HG03039 (cell line): ENCODE measurements around the gene TXK.

Source experiments
- ATAC-seq: cut with Tn5 transposase; IDR thresholded peaks from one replicate; pipeline ENCODE4 v1.9.1; 2021; ENCODE audit warnings: mild to moderate bottlenecking, moderate library complexity; ENCODE audit not compliant: unreplicated experiment

The TXK gene

GRCh38 chr4:48065587-48066052, 68.4 kb downstream of the TXK start:
- ATAC-seq, result peak; percentile 75

DNA sequence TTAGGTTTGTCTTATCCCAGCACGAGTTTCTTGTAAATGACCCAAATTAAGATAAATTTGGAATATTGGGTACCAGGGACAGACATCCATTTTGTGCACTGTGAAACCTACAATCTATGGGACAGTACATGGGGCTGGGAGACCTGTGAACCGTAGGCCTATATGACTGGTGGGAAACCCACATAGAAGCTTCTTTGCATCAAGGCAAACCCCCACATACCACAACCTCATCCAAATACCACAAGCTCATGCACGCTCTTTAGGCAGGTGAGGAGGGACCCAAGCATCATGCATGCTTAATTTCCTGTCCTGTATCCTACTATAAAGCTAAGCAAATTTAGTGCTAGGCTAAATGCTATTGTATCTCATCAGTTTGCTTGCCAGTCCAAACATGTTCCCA, 69.7 kb downstream of the TXK start:
- ATAC-seq, result peak; percentile 49

DNA sequence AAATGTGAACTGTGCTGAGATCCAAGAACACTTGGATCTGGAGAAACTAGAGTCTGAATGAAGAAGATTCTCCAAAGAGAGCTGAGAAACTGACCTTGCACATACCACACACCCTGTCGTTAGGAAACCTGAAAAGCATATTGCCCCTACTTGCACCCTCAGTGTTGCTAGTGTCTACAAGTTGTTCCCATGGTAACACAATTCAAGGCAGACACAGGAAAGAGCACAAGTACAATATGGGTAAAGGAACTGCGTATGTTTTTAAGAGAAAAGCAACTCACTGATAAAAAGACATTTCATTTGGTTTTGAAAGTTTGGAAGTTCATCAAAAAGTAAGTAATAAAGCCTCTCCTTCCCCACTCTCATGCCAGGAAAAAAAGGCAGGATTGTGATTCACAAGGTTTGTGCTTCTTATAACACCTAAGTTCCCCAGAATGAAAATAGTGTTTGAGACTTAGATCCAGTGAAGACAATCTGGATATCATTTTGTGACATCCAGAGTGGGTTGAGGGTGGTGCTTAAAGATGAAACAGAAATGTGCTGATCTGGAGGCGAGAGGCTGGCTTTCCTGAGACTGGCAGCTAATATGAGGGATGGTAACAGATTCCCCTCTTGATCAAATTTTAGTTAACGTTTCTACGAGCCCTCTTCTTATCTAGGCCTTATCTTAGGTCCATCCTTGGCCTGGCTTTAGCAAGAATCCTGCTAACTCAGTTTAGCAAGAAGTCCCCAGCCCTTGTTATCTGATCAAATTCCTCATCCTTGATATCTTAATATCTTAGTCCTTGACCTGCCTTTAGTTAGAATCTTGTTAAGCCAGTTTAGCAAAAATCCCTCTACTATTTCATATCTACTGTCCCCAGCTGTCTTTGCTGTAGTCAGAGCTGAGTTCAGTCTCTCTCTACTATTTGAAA, 75.2 kb downstream of the TXK start:
- no peak for ATAC-seq

DNA sequence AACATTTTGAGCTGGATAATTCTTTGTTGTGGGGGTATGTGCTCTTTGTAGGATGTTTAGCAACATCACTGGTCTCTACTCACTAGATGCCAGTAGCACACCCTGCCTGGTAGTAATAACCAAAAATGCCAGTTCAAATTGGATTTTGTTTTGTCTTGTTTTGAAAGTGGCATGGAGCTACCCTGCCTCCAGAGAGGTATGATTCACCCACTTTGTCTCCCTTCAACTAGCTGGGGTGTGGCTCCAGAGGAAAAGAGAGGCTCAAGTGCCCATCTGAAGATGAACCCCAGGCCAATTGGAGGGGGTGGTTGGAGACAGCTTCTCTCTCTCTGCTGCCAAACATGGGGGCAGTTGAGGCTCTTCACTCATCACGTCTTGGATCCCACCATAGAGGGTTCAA, 83.0 kb downstream of the TXK start:
- ATAC-seq, result no peak

DNA sequence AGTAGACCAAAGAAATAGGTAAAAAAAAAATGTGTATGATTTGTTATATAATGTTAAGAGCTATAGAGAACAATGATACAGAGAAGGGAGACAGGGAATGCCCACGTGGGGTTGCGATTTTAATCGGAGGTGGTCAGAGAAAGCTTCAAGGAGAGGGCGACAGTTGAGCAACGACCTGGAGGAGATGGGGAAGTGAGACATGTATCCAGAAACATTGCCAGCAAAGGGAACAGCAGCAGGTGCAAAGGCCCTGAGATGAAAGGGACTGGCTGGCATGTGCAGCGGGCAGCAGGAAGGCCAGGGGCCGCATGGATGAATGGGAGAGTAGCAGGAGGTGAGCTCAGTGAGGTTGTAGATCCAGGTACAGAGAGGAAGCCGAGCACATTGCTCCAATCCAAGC, 84.6 kb downstream of the TXK start:
- ATAC-seq, result no peak

- ATAC-seq, result peak; percentile 17
Observed at GRCh38 chr4:48047896-48048295, 86.2 kb downstream of the TXK start.

DNA sequence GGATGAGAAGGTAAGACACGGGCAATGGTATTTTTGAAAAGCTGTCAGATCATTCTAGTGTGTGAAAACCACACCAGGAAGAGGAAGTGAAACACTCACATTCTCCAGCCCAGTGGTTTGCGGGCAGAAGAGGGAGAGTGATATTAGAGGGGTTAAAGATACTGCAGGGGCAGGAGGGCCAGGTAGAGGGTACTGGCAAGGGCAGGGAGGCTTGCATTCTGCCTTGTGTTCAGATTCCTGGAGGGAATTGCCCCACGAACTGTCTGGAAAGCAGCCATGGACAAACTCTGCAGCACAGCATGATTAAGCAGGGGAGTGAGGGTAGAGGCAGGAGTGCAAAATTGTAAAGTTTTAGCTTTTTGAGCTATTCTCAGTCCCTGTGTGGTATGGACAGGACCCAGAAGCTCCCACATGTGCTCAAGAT, 86.6 kb downstream of the TXK start:
- ATAC-seq, result peak; percentile 97

DNA sequence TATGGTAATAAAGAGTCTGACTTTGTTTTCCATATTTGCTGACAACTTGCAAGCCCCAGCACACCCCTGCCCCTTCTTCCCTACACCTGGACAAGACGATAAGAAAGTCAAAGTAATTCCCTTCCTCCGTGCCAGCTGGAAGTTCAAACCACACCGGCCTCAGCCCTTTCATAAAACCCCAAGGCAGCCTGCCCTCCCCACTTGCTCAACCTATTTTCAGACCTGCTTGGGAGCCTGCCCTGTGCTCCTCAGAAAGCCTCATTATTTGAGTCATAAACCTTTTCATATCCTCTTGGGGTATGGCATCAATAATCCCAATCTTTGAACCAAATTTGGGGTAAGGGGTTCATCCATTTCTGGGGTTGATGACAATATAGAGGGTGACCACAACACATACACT, 88.0 kb downstream of the TXK start:
- no peak for ATAC-seq

DNA sequence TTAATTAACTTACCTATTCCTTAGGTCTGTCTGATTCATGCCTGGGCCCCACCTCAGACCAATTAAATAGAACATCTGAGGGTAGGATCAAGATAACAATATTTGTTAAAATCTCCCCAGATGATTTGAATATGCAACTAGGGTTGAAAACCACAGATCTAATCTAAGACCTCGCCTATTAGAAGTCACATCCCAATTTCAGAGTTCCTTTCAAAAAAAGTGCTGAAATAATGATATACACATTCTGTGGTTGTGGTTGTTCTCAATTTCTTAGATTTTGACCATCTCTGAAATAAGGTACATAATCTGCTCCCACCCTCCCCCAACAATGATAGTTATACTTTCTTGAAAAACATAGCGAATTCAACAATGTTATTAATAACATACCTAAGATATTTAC, 89.8 kb downstream of the TXK start:
- ATAC-seq, result no peak

DNA sequence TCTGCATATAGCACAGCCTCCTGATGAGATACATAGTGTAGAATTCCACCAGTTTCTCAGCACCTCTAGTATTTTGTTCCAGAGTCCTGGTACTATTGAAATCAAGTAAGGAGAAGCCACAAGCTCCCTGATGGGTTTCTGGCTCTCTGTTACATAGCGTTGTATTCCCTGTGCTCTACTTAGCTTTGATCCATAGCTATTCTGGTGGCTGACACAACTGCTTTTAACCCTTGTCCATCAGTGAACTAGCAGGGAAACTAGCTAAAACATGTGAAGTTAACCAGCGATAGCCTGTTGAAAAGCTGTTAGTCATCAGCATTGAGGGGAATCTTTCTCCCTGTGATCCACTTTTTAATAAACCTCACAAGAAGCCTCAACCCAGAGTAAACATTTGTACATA, 90.5 kb downstream of the TXK start:
- ATAC-seq, result no peak

DNA sequence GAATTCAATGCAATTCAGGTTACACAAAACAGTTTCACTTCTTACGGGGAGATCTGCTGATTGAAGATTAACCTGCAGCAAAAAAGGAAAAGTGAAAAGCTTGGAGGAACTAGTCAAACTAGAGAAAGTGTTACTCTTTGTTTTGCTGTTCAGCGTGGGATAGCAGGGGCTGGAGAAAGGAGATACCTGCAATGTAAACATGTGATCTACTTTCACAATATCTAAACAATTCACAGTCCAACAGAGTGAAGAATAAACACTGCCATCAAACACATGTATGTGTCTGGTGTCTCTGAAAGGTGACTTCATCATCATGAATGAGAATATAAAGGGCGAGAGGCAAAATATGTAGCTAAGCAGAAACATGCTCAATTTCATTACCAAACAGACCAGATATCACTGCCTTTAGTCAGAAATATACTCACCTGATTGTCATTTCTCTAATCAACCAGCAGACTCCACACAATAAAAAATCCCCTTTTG, 91.0 kb downstream of the TXK start:
- no peak for ATAC-seq

GRCh38 chr4:48041535-48042137, 92.4 kb downstream of the TXK start:
- ATAC-seq, result no peak

GRCh38 chr4:48039561-48039960, 94.5 kb downstream of the TXK start:
- no peak for ATAC-seq

- ATAC-seq, result no peak
Observed at GRCh38 chr4:48038666-48039065, 95.4 kb downstream of the TXK start.

DNA sequence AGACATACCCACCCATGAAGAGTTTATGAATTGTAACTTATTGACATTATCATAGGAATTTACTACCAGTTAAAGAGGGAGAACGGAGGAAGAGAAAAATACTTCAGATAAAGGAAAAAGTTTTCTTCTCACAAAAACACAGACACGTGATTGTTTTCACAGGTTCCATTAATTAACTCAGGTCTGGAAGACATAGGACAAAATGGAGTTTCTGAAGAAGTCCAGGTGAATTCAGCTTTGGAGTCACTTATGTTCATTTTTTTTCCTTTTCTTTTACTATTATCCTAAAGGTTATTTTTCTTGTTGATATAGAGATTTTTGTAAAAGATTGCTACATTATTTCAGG, 97.0 kb downstream of the TXK start:
- ATAC-seq, result no peak

- no peak for ATAC-seq
Observed at GRCh38 chr4:48035952-48036351, 98.1 kb downstream of the TXK start.

GRCh38 chr4:48033825-48034413, 100.1 kb downstream of the TXK start:
- no peak for ATAC-seq

GRCh38 chr4:48033412-48033811, 100.6 kb downstream of the TXK start:
- ATAC-seq, result no peak

DNA sequence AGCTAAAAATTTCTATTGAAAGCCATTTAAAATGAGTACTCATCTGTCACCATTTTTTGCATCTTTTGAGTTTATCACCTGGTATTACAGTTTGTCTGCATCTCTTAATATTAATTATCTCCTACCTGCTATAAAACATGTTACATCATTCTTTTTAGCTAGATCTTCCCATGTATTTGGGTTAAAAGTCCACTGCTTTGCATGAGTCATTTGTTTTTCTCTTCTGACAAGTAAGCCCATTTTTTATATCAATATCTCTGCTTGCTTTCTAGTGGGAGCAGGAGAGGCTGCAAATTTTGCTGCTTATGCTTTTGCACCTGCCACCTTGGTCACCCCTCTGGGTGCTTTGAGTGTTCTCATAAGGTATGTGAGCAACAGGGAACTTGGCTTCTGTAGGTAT, 101.3 kb downstream of the TXK start:
- no peak for ATAC-seq

GRCh38 chr4:48031802-48032525, 102.1 kb downstream of the TXK start:
- no peak for ATAC-seq

DNA sequence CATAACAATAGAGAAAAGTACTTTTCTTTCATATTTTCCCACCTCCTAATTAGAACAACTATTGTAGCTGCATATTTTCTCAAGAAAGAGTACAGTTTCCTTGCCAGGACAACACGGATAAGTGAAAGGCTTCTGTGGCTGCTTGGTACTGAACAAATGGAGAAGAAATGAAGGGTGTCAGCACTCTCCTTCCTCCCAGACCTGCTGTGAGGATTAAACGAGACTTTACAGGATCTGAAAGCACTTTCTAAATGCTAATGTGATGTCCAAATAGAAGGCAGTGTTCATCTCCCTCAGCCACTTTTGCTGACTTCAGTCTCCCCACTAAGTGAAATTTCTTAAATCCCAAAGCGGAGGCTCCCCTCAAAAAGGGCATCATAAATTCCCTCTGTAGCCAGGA, 103.6 kb downstream of the TXK start:
- ATAC-seq, result no peak
